HEK293 (cell line): Measurements from ENCODE around the gene TMEM184B.

Experiments
- KLF16 ChIP-seq: fragments of 450-650 bp; formaldehyde crosslinking; IDR thresholded peaks from 2 replicates; pipeline ENCODE4 v1.5.1; 2017; ENCODE audit warnings: missing biosample characterization, missing genetic modification characterization
- KLF8 ChIP-seq: fragments of 450-650 bp; formaldehyde crosslinking; IDR thresholded peaks from 2 replicates; pipeline ENCODE4 v1.5.1; 2016; ENCODE audit warnings: missing biosample characterization, missing genetic modification characterization
- OSR2 ChIP-seq: fragments of 450-650 bp; formaldehyde crosslinking; IDR thresholded peaks from 2 replicates; pipeline ENCODE4 v1.5.1; 2016; ENCODE audit warnings: missing biosample characterization, missing genetic modification characterization
- PRDM10 ChIP-seq: fragments of 450-650 bp; formaldehyde crosslinking; IDR thresholded peaks from 2 replicates; pipeline ENCODE4 v1.5.1; 2016; ENCODE audit warnings: missing biosample characterization, missing genetic modification characterization
- PRDM2 ChIP-seq: fragments of 450-650 bp; formaldehyde crosslinking; IDR thresholded peaks from 2 replicates; pipeline ENCODE4 v1.5.1; 2016; ENCODE audit warnings: missing biosample characterization, missing genetic modification characterization, borderline replicate concordance
- REPIN1 ChIP-seq: fragments of 450-650 bp; formaldehyde crosslinking; IDR thresholded peaks from 2 replicates; pipeline ENCODE4 v1.5.1; 2017; ENCODE audit warnings: missing biosample characterization, missing genetic modification characterization, low read depth
- SALL2 ChIP-seq: fragments of 450-650 bp; formaldehyde crosslinking; IDR thresholded peaks from 2 replicates; pipeline ENCODE4 v1.5.0; 2017; ENCODE audit warnings: missing biosample characterization, mild to moderate bottlenecking, missing genetic modification characterization, borderline replicate concordance
- SP3 ChIP-seq: fragments of 450-650 bp; formaldehyde crosslinking; IDR thresholded peaks from 2 replicates; pipeline ENCODE4 v1.5.1; 2016; ENCODE audit warnings: missing biosample characterization, missing genetic modification characterization
- ZBTB48 ChIP-seq: fragments of 450-650 bp; formaldehyde crosslinking; IDR thresholded peaks from 2 replicates; pipeline ENCODE4 v1.5.1; 2016; ENCODE audit warnings: missing biosample characterization, missing genetic modification characterization
- ZNF157 ChIP-seq: fragments of 450-650 bp; formaldehyde crosslinking; IDR thresholded peaks from 2 replicates; pipeline ENCODE4 v1.5.1; 2016; ENCODE audit warnings: missing biosample characterization, missing genetic modification characterization
- ZNF18 ChIP-seq: fragments of 450-650 bp; formaldehyde crosslinking; IDR thresholded peaks from 2 replicates; pipeline ENCODE4 v1.5.1; 2016; ENCODE audit warnings: missing biosample characterization, missing genetic modification characterization
- ZNF223 ChIP-seq: fragments of 450-650 bp; formaldehyde crosslinking; IDR thresholded peaks from 2 replicates; pipeline ENCODE4 v1.5.1; 2016; ENCODE audit warnings: missing biosample characterization, missing genetic modification characterization
- ZNF350 ChIP-seq: fragments of 450-650 bp; formaldehyde crosslinking; IDR thresholded peaks from 2 replicates; pipeline ENCODE4 v1.5.0; 2017; ENCODE audit warnings: missing biosample characterization, mild to moderate bottlenecking, missing genetic modification characterization
- ZNF366 ChIP-seq: fragments of 450-650 bp; formaldehyde crosslinking; conservative IDR thresholded peaks from 2 replicates; pipeline ENCODE4 v1.5.1; 2016; ENCODE audit warnings: missing biosample characterization, missing genetic modification characterization
- ZNF513 ChIP-seq: fragments of 450-650 bp; IDR thresholded peaks from 2 replicates; pipeline ENCODE4 v1.5.1; 2018; ENCODE audit warnings: missing biosample characterization, missing genetic modification characterization
- ZNF624 ChIP-seq: fragments of 450-650 bp; formaldehyde crosslinking; IDR thresholded peaks from 2 replicates; pipeline ENCODE4 v1.5.1; 2017; ENCODE audit warnings: missing biosample characterization, missing genetic modification characterization
- ZNF629 ChIP-seq: fragments of 450-650 bp; formaldehyde crosslinking; IDR thresholded peaks from 2 replicates; pipeline ENCODE4 v1.5.1; 2017; ENCODE audit warnings: missing biosample characterization, missing genetic modification characterization
- ZNF701 ChIP-seq: fragments of 450-650 bp; formaldehyde crosslinking; IDR thresholded peaks from 2 replicates; pipeline ENCODE4 v1.5.1; 2016; ENCODE audit warnings: missing biosample characterization, missing genetic modification characterization
- ZSCAN16 ChIP-seq: fragments of 450-650 bp; formaldehyde crosslinking; IDR thresholded peaks from 2 replicates; pipeline ENCODE4 v1.5.1; 2016; ENCODE audit warnings: missing biosample characterization, missing genetic modification characterization
- ZSCAN5A ChIP-seq: fragments of 450-650 bp; formaldehyde crosslinking; IDR thresholded peaks from 2 replicates; pipeline ENCODE4 v1.5.1; 2016; ENCODE audit warnings: missing biosample characterization, missing genetic modification characterization
- TF ChIP-seq, protein P1 (sequence below): fragments of 450-650 bp; formaldehyde crosslinking; IDR thresholded peaks from 2 replicates; pipeline ENCODE4 v1.5.0; 2017; ENCODE audit warnings: missing biosample characterization, missing genetic modification characterization, borderline replicate concordance

The TMEM184B gene

DNA sequence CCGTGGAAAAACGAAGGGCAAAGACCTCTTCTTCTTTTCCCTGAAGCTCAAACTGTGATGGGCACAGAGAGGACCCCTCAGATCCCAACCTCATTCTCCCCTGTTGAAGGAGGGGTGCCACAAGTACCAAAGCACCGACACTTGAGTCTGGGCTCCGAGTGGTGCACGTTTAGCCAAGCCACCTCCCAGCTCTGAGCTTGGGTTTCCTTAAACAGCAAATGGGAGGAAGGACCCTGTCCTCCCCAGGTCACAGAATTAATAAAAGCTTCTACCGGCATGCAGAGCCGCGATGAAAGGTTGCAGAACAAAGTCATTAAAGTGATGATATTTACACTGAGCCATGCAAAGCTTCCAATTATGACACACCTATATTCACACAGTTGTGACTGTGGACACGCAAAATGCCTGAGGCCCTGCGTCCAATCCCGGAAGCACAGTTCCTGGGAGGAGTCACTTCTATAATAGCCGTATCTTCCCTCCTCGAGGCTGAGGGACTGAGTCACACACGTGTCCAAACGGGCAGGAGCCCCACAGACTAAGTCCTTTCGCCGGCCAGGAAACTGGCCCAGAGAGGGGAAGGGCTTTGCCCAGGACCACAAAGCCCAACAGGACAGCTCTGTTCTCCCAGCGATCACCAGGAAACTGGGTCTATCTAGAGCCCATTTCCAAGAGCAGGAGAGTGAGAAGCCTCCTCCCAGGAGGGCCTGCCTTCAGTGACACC is 45.3 kb upstream of the TMEM184B start (continued):
- TF ChIP-seq KLF16 (tag by site-specific recombination) (peak; percentile 22; the same call in 1 of the 2 replicates), ZNF624 (tag by site-specific recombination) (no peak), ZSCAN16 (no peak), SALL2 (tag by site-specific recombination) (no peak), ZNF629 (peak; percentile 82), ZNF223 (tag by site-specific recombination) (no peak), ZNF18 (tag by site-specific recombination) (peak; percentile 70), ZSCAN5A (tag by site-specific recombination) (no peak), ZNF513 (tag by site-specific recombination) (no peak), PRDM2 (tag by site-specific recombination) (no peak), REPIN1 (tag by site-specific recombination) (no peak), KLF8 (tag by site-specific recombination) (peak; percentile 48; the same call in 1 of the 2 replicates), ZNF157 (no peak), ZBTB48 (peak; percentile 32; the same call in 1 of the 2 replicates), ZNF350 (tag by site-specific recombination) (no peak), PRDM10 (tag by site-specific recombination) (peak; percentile 78), ZNF701 (tag by site-specific recombination) (no peak), OSR2 (tag by site-specific recombination) (no peak), ZNF366 (tag by site-specific recombination) (no peak; the same call in 1 of the 2 replicates), SP3 (tag by site-specific recombination) (no peak; the same call in 1 of the 2 replicates)
- TF ChIP-seq, protein P1, sequence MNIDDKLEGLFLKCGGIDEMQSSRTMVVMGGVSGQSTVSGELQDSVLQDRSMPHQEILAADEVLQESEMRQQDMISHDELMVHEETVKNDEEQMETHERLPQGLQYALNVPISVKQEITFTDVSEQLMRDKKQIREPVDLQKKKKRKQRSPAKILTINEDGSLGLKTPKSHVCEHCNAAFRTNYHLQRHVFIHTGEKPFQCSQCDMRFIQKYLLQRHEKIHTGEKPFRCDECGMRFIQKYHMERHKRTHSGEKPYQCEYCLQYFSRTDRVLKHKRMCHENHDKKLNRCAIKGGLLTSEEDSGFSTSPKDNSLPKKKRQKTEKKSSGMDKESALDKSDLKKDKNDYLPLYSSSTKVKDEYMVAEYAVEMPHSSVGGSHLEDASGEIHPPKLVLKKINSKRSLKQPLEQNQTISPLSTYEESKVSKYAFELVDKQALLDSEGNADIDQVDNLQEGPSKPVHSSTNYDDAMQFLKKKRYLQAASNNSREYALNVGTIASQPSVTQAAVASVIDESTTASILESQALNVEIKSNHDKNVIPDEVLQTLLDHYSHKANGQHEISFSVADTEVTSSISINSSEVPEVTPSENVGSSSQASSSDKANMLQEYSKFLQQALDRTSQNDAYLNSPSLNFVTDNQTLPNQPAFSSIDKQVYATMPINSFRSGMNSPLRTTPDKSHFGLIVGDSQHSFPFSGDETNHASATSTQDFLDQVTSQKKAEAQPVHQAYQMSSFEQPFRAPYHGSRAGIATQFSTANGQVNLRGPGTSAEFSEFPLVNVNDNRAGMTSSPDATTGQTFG (tag by site-specific recombination), result no peak
- TF ChIP-seq, all 188 proteins: peak for 39
